Peyer's patch (tissue), 4 donors: Measurements from ENCODE around the gene ANKRD9. TPM values are rescaled to one million over a fixed set of nuclear protein-coding genes. Genes with fewer than 3 reads are reported as not detected.

Experiments
- DNase-seq, 3 donors: peaks; one replicate each; pipeline ENCODE4 v3.0.0-alpha.2; 2017 to 2019
- H3K27ac ChIP-seq, 4 donors: fragments of 200-600 bp; sonication (generic); one replicate each; pipeline ENCODE4 v1.5.1; 2016 to 2019
- H3K27me3 ChIP-seq, 2 donors: fragments of 200-600 bp; sonication (generic); one replicate each; pipeline ENCODE4 v1.5.1; 2019
- H3K36me3 ChIP-seq, 3 donors: fragments of 200-600 bp; sonication (generic); one replicate each; pipeline ENCODE4 v1.5.1; 2016 to 2019
- H3K4me1 ChIP-seq, 4 donors: fragments of 200-600 bp; sonication (generic); one replicate each; pipeline ENCODE4 v1.5.1; 2016 to 2019
- H3K4me3 ChIP-seq, 4 donors: fragments of 200-600 bp; sonication (generic); 1 replicate in 3 of 4; 2 replicates in 1 of 4; pipeline ENCODE4 v1.5.1; 2016 to 2019; ENCODE audit warnings: mild to moderate bottlenecking in 1 of 4
- H3K9me3 ChIP-seq, 4 donors: fragments of 200-600 bp; sonication (generic); one replicate each; pipeline ENCODE4 v1.5.1; 2016 to 2019; ENCODE audit warnings: mild to moderate bottlenecking in 1 of 4
- CTCF ChIP-seq, 6 experiments: fragments of 450-650 bp in 4 of 6; fragments of 200-600 bp in 2 of 6; sonication (generic) in 1 of 6; IDR thresholded peaks; one replicate each; pipeline ENCODE4 v1.5.1; 2017 to 2019; ENCODE audit warnings: antibody characterized with exemption in 6 of 6, mild to moderate bottlenecking in 3 of 6, moderate library complexity in 1 of 6
- POLR2A ChIP-seq, 2 donors: fragments of 450-650 bp; IDR thresholded peaks; one replicate each; pipeline ENCODE4 v1.5.1; 2017; ENCODE audit warnings: antibody characterized with exemption in 2 of 2, mild to moderate bottlenecking in 2 of 2, moderate library complexity in 2 of 2
- total RNA-seq, 4 donors: library from RNA; depleted of rRNA; stranded (reverse); fragments of >200 nt; gene quantifications; one replicate each; pipeline ENCODE4 v1.1.0, GENCODE V29; 2016

The ANKRD9 gene
- total RNA-seq, 4 donors from 2014 or later, result 52.8 to 450 (median 392) TPM

GRCh38 chr14:102528431-102529170 is 19.0 kb upstream of the ANKRD9 start:
- no peak for TF ChIP-seq POLR2A (IDR thresholded peaks at IDR 0.05)
- no peak for TF ChIP-seq CTCF (IDR thresholded peaks at IDR 0.05)
- Histone ChIP-seq H3K36me3 (no peaks in the 10 kb centered on the region), H3K9me3 (no peaks in the 10 kb centered on the region), H3K4me3 (no peak overlapping the region), H3K27ac (peak overlapping the region in 1 of 4 donors; percentile 70), H3K4me1 (peaks cover 7 to 33% (median 13%) of the 10 kb centered on the region in 4 donors), H3K27me3 (no peaks in the 10 kb centered on the region)
- no peak for DNase-seq

GRCh38 chr14:102525929-102526497 is 16.4 kb upstream of the ANKRD9 start:
- peak overlapping the region in 1 of 4 donors; percentile 60 for H3K4me3 ChIP-seq
- peak in 1 of 3 donors; percentile 51 for DNase-seq
- H3K27me3 ChIP-seq, result no peaks in the 10 kb centered on the region
- peak overlapping the region in 2 of 4 donors; percentile 53 to 93 for H3K27ac ChIP-seq
- no peaks in the 10 kb centered on the region for H3K9me3 ChIP-seq
- no peaks in the 10 kb centered on the region for H3K36me3 ChIP-seq
- H3K4me1 ChIP-seq, result peaks cover 7 to 40% (median 13%) of the 10 kb centered on the region in 4 donors
- TF ChIP-seq CTCF (IDR thresholded peaks at IDR 0.05) (no peak), POLR2A (IDR thresholded peaks at IDR 0.05) (no peak)

GRCh38 chr14:102525219-102525928 is 15.8 kb upstream of the ANKRD9 start:
- H3K27me3 ChIP-seq, result no peaks in the 10 kb centered on the region
- no peaks in the 10 kb centered on the region for H3K9me3 ChIP-seq
- no peaks in the 10 kb centered on the region for H3K36me3 ChIP-seq
- H3K4me1 ChIP-seq, result peaks cover 7 to 34% (median 11%) of the 10 kb centered on the region in 4 donors
- TF ChIP-seq CTCF (IDR thresholded peaks at IDR 0.05) (no peak), POLR2A (IDR thresholded peaks at IDR 0.05) (no peak)
- peak in 1 of 3 donors; percentile 61 for DNase-seq
- H3K27ac ChIP-seq, result peak overlapping the region; percentile 81 to 98 (median 90)
- H3K4me3 ChIP-seq, result peak overlapping the region; percentile 48 to 70 (median 62)

GRCh38 chr14:102524451-102525218 is 15.1 kb upstream of the ANKRD9 start:
- TF ChIP-seq POLR2A (IDR thresholded peaks at IDR 0.05) (peak; percentile 82 to 84), CTCF (IDR thresholded peaks at IDR 0.05) (peak; percentile 97 to 100 (median 99))
- Histone ChIP-seq H3K27ac (peak overlapping the region; percentile 81 to 98 (median 90)), H3K4me1 (peaks cover 6 to 33% (median 11%) of the 10 kb centered on the region in 4 donors), H3K36me3 (no peaks in the 10 kb centered on the region), H3K4me3 (peak overlapping the region; percentile 48 to 70 (median 62)), H3K9me3 (no peaks in the 10 kb centered on the region), H3K27me3 (no peaks in the 10 kb centered on the region)
- peak; percentile 96 to 99 (median 99) for DNase-seq
